CD4-positive, alpha-beta T cell (primary cell): Measurements from ENCODE around the gene SPACA9. TPM values are rescaled to one million over a fixed set of nuclear protein-coding genes. Genes with fewer than 3 reads are reported as not detected.

ENCODE experiments used
- ATAC-seq: fragments of 200-7000 bp; cut with Tn5 transposase; one replicate; pipeline ENCODE4 v1.10.0; 2022; ENCODE audit warnings: mild to moderate bottlenecking; ENCODE audit not compliant: poor library complexity
- CTCF ChIA-PET: fragments of 350-600 bp; sonication (Branson Sonifier 250); formaldehyde crosslinking; loops from one replicate; lab custom pipeline; 2021; ENCODE audit warnings: antibody characterized with exemption, inconsistent platforms; lab: Charles Lee
- POLR2A ChIA-PET: fragments of 350-600 bp; sonication (Branson Sonifier 250); formaldehyde crosslinking; loops from one replicate; lab custom pipeline; 2021; ENCODE audit warnings: antibody characterized with exemption, inconsistent platforms; lab: Charles Lee
- DNase-seq, 14 experiments: peaks; one replicate each; pipeline ENCODE4 v3.0.0-alpha.2; 2013 to 2020; ENCODE audit warnings: mixed read lengths in 2 of 14
- H3K27ac ChIP-seq, 2 donors: one replicate each; pipeline versions ENCODE4 v1.5.1 to v1.7.0; 2013; ENCODE audit warnings: low read length in 2 of 2, low read depth in 1 of 2, mild to moderate bottlenecking in 1 of 2
- H3K27me3 ChIP-seq, 2 experiments: 1 replicate in 1 of 2; 2 replicates in 1 of 2; pipeline versions ENCODE4 v1.6.1 to v1.7.0; 2013; ENCODE audit warnings: low read length in 2 of 2, control low read depth in 1 of 2, mild to moderate bottlenecking in 1 of 2, moderate library complexity in 1 of 2; ENCODE audit not compliant: insufficient read depth in 2 of 2, control insufficient read depth in 1 of 2
- H3K36me3 ChIP-seq: one replicate; pipeline ENCODE4 v1.6.1; 2013; ENCODE audit warnings: low read length, control low read depth; ENCODE audit not compliant: insufficient read depth
- H3K4me1 ChIP-seq: one replicate; pipeline ENCODE4 v1.6.1; 2013; ENCODE audit warnings: low read length, control low read depth; ENCODE audit not compliant: insufficient read depth
- H3K4me3 ChIP-seq: one replicate; pipeline ENCODE4 v1.5.1; 2013; ENCODE audit warnings: mild to moderate bottlenecking, low read length, moderate library complexity
- H3K9me3 ChIP-seq, 2 experiments: 1 replicate in 1 of 2; 2 replicates in 1 of 2; pipeline versions ENCODE4 v1.6.1 to v1.7.0; 2013; ENCODE audit warnings: low read length in 2 of 2, mild to moderate bottlenecking in 2 of 2, control low read depth in 1 of 2, moderate library complexity in 1 of 2; ENCODE audit not compliant: control insufficient read depth in 1 of 2, insufficient read depth in 1 of 2
- H3K27ac Mint-ChIP-seq: one replicate; pipeline ENCODE4 v1.8.0; 2020; ENCODE audit warnings: mixed read lengths
- H3K27me3 Mint-ChIP-seq: one replicate; pipeline ENCODE4 v1.8.0; 2021; ENCODE audit warnings: mixed read lengths
- H3K36me3 Mint-ChIP-seq: one replicate; pipeline ENCODE4 v1.8.0; 2021; ENCODE audit warnings: low read depth, mixed read lengths
- H3K4me1 Mint-ChIP-seq: one replicate; pipeline ENCODE4 v1.8.0; 2021; ENCODE audit warnings: low read depth, mixed read lengths
- H3K4me3 Mint-ChIP-seq: one replicate; pipeline ENCODE4 v1.8.0; 2020; ENCODE audit warnings: mild to moderate bottlenecking, mixed read lengths
- H3K9me3 Mint-ChIP-seq: one replicate; pipeline ENCODE4 v1.8.0; 2020; ENCODE audit warnings: mixed read lengths
- intact Hi-C, 2 experiments: fragments of 100-400 bp; cut with DNase I in 1 of 2; cut with micrococcal nuclease in 1 of 2; formaldehyde crosslinking; loops; one replicate each; pipeline versions ENCODE4 v1.15.1 to v1.9.0; 2023 to 2025; cut with DNase I, micrococcal nuclease
- total RNA-seq, 174 experiments: library from RNA in 2 of 174; stranded (reverse) in 2 of 174; gene quantifications; one replicate each; pipeline ENCODE4 v1.2.3 and lab custom pipeline; 2021 to 2026
- TF ChIP-seq, protein P1 (sequence below): fragments of 200-600 bp; IDR thresholded peaks from one replicate; pipeline ENCODE4 v1.8.0; 2022; ENCODE audit warnings: antibody characterized with exemption, mild to moderate bottlenecking

Gene SPACA9
- total RNA-seq, 2 experiments from 2014 or later, result 0.52 to 0.92 TPM

DNA sequence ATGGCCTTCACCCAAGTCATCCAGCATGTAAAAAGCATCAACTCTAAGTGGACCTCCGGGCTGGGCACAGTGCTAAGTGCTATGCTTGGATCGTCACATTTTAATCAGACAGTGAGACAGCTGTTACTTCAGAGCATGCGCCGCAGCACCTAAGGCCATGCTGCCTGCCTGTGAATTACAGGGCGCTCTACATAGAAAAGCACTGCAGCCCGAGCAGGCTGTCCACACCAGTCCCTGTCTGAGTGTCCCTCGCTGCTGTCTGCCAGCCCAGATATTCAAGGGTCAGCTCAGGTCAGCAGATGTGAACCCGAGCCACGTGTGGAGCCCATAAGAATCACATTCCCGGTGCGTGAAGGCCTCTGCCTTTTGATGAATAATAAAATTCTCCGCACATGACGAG, 37.7 kb upstream of the SPACA9 start:
- Mint-ChIP-seq H3K4me1 (no peaks in the 10 kb centered on the region), H3K9me3 (no peaks in the 10 kb centered on the region), H3K27me3 (no peaks in the 10 kb centered on the region), H3K36me3 (no peaks in the 10 kb centered on the region), H3K4me3 (no peak overlapping the region), H3K27ac (no peak overlapping the region)
- H3K9me3 ChIP-seq, result no peaks in the 10 kb centered on the region
- DNase-seq (no peak), ATAC-seq (no peak)
- H3K27ac ChIP-seq, result no peak overlapping the region
- intact Hi-C loops, result loop anchor here (10.0 kb wide), 2 partner anchors 64 to 134 kb away; partner anchors contain the start of gene GFI1B (in 1 of the 2)
- no peaks in the 10 kb centered on the region for H3K36me3 ChIP-seq
- TF ChIP-seq, protein P1, sequence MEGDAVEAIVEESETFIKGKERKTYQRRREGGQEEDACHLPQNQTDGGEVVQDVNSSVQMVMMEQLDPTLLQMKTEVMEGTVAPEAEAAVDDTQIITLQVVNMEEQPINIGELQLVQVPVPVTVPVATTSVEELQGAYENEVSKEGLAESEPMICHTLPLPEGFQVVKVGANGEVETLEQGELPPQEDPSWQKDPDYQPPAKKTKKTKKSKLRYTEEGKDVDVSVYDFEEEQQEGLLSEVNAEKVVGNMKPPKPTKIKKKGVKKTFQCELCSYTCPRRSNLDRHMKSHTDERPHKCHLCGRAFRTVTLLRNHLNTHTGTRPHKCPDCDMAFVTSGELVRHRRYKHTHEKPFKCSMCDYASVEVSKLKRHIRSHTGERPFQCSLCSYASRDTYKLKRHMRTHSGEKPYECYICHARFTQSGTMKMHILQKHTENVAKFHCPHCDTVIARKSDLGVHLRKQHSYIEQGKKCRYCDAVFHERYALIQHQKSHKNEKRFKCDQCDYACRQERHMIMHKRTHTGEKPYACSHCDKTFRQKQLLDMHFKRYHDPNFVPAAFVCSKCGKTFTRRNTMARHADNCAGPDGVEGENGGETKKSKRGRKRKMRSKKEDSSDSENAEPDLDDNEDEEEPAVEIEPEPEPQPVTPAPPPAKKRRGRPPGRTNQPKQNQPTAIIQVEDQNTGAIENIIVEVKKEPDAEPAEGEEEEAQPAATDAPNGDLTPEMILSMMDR, result no peak
- no peaks in the 10 kb centered on the region for H3K27me3 ChIP-seq
- no peak overlapping the region for H3K4me3 ChIP-seq
- no peaks in the 10 kb centered on the region for H3K4me1 ChIP-seq
- ChIA-PET POLR2A (no interaction called here), CTCF (no interaction called here)

DNA sequence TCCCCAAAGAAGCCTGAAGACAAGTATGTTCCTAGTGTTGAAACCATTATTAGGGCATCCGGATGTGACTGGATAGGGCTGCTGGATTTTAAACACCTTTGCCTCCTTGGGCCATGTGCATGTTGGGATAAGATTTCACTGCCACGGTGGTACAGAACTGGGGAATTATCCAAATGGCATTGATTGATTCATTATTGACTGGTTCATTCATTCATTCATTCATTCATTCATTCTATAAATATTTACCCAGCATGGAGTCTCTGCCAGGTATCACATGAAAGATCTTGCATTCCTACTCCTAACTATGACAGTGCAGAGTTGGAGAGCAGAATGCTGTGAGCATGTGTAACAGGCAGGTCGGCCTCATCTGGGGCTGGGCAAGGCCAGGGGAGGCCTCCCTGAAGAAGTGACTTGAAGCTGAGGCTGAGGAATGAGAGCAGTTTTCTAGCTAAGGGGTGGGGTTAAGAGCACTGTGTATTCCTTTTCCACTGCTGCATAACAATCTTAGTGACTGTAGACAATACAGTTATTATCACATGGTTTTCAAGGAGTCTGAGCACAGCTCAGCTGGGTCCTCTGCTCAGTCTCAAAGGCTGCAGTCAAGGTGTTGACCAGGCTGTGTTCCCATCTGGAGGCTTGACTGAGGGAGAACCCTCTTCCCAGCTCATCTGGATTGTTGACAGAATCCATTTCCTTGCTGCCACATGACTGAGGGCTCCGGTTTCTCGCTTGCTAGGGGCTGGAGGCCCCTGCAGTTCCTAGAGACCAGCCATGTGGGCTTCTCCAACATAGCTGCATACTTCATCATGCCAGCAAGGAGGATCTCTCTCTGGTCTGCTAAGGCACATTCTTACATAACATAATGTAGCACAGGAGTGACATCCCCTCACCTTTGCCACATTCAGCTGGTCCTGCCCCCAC, 36.3 kb upstream of the SPACA9 start:
- no peak overlapping the region for H3K4me3 ChIP-seq
- ChIA-PET POLR2A (no interaction called here), CTCF (no interaction called here)
- Mint-ChIP-seq H3K4me3 (no peak overlapping the region), H3K4me1 (no peaks in the 10 kb centered on the region), H3K36me3 (no peaks in the 10 kb centered on the region), H3K9me3 (no peaks in the 10 kb centered on the region), H3K27ac (no peak overlapping the region), H3K27me3 (no peaks in the 10 kb centered on the region)
- ATAC-seq (no peak), DNase-seq (no peak)
- intact Hi-C loops, result loop anchor here (10.0 kb wide), 2 partner anchors 62 to 132 kb away; partner anchors contain the start of gene GFI1B (in 1 of the 2)
- no peaks in the 10 kb centered on the region for H3K9me3 ChIP-seq
- no peak overlapping the region for H3K27ac ChIP-seq
- H3K4me1 ChIP-seq, result no peaks in the 10 kb centered on the region
- H3K27me3 ChIP-seq, result no peaks in the 10 kb centered on the region
- no peaks in the 10 kb centered on the region for H3K36me3 ChIP-seq
- TF ChIP-seq, protein P1, result no peak

DNA sequence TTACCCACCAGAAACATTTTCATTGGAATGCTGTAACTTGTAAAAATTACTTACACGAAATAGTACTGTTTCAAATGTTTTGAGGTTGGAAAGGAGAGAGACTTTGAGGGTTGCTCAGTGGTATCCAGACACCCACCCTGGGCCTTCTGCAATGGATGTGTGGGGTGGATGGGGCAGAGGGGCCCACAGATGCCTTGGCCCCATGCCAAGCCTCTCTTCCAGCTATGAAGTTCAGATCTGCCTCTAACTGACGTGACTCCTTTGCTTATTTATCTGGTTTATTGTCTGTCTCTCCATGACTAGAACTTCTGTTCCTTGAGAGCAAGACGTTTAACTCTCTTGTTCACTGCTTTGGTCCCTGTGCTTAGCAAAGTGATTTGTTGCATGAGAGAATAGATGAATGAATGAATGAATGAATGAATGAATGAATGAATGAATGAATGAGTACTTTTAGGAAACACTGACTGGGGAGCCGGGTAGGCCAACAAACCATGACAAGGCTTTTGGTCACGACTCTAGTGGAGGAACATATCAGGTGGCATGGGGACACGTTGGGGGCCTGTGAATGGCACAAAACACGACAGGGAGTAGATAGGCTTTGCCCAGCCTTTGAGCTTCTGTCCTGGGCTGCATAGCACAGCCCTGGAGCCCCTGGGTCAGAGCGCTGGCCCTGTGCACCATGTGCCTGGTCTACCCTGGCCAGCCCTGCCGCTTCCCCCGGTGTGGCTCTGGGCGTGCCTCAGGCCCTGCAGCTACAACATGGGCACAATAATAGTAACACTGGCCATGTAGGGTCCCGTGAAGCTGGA, 32.4 kb upstream of the SPACA9 start:
- H3K36me3 ChIP-seq, result no peaks in the 10 kb centered on the region
- DNase-seq (no peak), ATAC-seq (no peak)
- intact Hi-C loops, result loop anchor here (10.0 kb wide), 2 partner anchors 58 to 128 kb away; partner anchors contain the start of gene GFI1B (in 1 of the 2)
- TF ChIP-seq, protein P1, result no peak
- H3K36me3 Mint-ChIP-seq, result no peaks in the 10 kb centered on the region
- peaks cover 21% of the 10 kb centered on the region for H3K4me1 Mint-ChIP-seq
- H3K4me3 ChIP-seq, result no peak overlapping the region
- H3K27ac Mint-ChIP-seq, result no peak overlapping the region
- CTCF ChIA-PET, result no interaction called here
- POLR2A ChIA-PET, result interaction anchor here (0.6 kb wide), 1 partner anchor 712 kb away, joined by 3 read pairs; no protein-coding TSS in a partner anchor
- no peaks in the 10 kb centered on the region for H3K9me3 Mint-ChIP-seq
- H3K4me1 ChIP-seq, result peaks cover 15% of the 10 kb centered on the region
- H3K27ac ChIP-seq, result no peak overlapping the region
- no peaks in the 10 kb centered on the region for H3K27me3 Mint-ChIP-seq
- H3K9me3 ChIP-seq, result no peaks in the 10 kb centered on the region
- H3K27me3 ChIP-seq, result no peaks in the 10 kb centered on the region
- no peak overlapping the region for H3K4me3 Mint-ChIP-seq
